ENCODE measurements around the gene THBD.
A peak's percentile ranks its signal among the peaks of the same experiment; 100 is the strongest.

The THBD gene

DNA sequence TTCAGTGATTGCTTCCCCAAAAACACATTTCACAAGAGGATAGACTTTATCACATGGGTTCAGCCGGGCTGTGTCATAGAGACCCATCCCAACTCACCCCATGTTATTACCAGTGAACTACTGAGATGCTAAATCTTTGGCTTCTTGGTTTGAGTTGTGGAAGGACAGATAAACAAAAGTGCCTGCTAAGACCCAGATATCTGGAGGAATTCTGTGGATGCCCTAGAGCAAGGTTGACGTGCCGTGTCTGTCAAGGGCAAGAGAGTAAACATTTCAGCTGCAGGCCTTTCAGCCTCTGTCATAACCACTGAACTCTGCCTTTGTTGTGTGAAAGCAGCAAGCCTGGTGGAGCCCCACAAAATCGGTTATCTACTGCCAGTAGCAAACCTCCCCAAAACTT is 11.2 kb upstream of the THBD start:
- TF ChIP-seq, protein P1, sequence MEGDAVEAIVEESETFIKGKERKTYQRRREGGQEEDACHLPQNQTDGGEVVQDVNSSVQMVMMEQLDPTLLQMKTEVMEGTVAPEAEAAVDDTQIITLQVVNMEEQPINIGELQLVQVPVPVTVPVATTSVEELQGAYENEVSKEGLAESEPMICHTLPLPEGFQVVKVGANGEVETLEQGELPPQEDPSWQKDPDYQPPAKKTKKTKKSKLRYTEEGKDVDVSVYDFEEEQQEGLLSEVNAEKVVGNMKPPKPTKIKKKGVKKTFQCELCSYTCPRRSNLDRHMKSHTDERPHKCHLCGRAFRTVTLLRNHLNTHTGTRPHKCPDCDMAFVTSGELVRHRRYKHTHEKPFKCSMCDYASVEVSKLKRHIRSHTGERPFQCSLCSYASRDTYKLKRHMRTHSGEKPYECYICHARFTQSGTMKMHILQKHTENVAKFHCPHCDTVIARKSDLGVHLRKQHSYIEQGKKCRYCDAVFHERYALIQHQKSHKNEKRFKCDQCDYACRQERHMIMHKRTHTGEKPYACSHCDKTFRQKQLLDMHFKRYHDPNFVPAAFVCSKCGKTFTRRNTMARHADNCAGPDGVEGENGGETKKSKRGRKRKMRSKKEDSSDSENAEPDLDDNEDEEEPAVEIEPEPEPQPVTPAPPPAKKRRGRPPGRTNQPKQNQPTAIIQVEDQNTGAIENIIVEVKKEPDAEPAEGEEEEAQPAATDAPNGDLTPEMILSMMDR (conservative IDR thresholded peaks at IDR 0.05): no peak
- H3K27ac ChIP-seq: no peak overlapping the region

DNA sequence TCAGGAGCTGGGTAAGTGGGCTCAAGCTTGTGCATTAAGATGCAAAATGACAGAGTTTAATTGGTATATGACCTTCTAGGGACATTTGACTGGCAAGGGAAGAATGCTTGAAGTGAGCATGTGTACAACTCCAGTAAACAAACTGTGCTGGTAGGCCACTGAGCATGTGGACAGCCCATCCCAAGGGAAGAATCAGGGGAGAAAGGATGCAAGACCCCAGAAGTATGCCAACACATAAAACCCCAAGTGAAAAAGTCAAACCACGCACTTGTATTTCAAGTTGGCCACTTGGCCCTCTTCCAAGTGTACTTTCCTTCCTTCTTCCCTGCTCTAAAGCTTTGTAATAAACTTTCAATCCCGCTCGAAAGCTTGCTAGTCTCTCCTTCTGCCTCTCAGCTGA is 10.4 kb upstream of the THBD start:
- TF ChIP-seq, protein P1 (conservative IDR thresholded peaks at IDR 0.05): no peak
- H3K27ac ChIP-seq: no peak overlapping the region

DNA sequence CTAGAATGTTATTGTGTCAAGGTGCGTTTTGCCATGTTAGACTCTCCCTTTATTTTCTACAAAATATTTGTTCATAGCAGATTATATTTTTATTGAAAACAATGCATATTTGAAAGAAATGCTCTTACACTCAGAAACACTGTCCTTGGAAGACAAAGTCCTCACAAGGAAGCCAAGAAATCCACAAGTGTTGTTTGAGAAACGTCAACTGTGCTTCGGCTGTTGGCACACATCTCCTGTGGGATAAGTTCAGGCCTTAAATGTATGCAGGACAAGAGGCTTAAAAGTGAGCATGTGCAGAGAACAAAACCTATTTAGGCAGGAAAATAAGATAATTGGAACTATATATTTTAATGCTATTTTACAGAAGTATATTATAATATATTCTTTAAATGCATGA is 9.5 kb upstream of the THBD start:
- TF ChIP-seq, protein P1 (conservative IDR thresholded peaks at IDR 0.05): no peak

DNA sequence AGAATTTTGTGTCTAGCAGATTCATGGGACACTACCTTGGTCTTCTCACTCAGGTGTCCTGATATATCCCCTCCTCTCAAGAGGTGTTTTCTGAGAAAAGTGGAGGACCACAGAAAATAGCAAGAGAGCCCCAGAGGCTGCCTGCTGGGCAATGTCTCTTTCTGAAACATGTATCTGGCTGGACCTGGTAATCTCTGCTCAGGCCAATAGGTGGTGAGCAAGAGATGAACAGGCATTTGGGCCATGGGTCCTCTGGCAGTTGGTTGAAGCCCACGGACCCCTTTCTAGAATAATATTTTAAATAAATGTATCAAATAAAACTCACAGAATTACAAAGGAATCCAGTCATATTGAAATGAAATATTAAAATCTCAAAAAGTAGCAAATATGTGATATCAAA is 8.8 kb upstream of the THBD start:
- TF ChIP-seq, protein P1 (conservative IDR thresholded peaks at IDR 0.05): 0 out of 2 replicates have a peak, but pooled peaks have one; percentile 13
- no peak overlapping the region for H3K27ac ChIP-seq

More for the DNA sequence above, 9.5 kb upstream of the THBD start:
- H3K27ac ChIP-seq: no peak overlapping the region

DNA sequence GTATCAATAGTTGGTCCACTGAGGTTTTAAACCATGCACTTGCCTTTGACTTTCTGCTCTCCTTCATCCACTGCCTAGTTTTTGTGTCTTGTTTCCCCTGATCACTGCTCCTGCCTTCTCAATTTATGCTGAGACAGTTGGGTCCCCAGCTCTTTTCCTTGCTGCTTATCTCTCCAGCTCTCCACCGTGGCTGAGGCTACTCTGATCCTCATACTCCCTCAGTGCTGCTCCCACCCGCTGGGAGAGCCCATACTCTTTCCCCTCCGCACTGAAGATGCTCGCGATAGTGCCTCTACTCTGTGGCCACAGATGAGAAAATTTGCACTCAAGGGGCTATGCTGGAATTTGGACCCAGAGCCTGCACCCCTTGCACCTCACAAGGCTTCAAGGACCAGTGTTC is 3.4 kb upstream of the THBD start:
- TF ChIP-seq, protein P1 (conservative IDR thresholded peaks at IDR 0.05): no peak
- H3K27ac ChIP-seq: no peak overlapping the region

DNA sequence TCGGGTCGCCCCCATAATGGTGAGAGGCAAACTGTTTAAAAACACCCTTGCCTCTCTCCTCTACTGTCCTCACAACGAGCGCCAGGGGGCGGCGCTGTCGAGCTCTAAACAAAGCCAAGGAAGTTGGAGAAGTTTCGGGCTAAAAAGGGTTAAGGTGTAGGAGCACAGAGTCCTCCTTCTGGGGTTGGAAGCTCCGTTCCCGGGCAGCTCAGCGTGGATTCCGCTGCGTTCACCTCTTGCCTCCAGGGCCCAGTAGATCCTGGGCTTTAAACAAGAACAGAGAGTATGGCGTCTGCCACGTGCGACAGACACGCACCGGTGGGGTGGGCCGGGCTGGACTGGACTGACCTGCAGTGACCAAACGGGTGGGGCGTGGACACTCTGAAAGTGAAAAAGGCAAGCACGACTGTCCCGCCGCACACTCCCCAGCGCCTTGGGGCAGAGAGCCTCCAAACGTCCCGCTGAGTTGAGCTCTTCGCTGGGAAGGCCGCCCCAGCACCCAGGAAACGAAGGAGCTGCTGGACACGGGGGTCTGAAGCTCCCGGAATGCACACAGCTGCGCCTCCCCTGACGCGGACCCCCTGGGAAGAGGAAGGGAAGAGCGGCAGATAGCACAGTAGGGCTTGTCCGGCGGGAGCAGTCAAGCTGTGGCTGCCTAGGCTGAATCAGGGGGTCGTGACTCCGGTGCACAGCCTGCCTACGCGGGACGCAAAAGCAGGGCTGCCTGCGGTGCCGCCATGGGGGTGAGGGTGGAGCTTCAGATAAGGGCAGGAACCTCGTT is 1.6 kb upstream of the THBD start:
- H3K27ac ChIP-seq: no peak overlapping the region

DNA sequence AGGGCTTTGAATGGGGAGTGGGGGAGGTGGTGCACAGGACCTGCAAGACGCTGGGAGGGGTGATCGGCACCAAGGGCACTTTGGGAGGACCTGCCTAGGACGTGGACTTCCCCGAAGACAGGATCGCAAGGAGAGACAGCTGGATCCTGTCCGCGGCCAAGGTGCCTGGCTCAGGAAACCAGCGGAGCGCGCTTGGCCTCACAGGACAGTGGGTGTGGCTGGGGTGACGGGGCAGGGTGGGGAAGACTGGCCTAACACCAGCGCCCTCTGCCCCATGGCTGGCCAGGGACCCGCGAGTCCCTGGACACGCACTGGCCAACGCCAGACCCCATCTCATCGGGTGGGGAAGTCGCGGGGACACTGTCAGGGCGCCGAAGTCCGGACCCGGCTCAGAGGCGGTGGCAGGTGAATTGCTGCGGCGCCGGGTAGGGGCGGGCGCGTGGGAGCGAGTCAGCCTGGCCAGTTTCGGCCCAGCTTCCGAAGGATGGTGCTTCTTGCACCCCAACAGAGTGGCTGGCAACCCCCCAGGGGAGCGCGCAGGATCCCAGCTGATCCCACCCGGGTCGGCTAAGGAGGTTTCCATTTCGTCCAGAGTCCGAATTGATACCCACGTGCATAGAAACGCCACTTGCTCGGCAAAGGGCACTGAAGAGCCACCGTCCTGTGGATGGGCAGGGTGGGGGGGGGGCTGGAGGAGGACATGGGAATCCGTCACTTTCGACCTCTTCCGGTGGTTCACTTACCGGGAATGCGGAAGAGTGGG is 785 bp upstream of the THBD start:
- H3K27ac ChIP-seq: peak overlapping the region; percentile 53; the same call in 1 of the 2 replicates
- TF ChIP-seq, protein P1 (conservative IDR thresholded peaks at IDR 0.05): no peak

More for the DNA sequence above, 1.6 kb upstream of the THBD start:
- TF ChIP-seq, protein P1 (conservative IDR thresholded peaks at IDR 0.05): peak; percentile 70

Data from VCaP (cell line).